ENCODE measurements around the gene MCOLN3. TPM values are rescaled to one million over a fixed set of nuclear protein-coding genes. Genes with fewer than 3 reads are reported as not detected.

Gene MCOLN3
- total RNA-seq, 4 donors from 2014 or later = 0.52 to 3.2 (median 1.6) TPM

GRCh38 chr1:85061711-85062424, 13.6 kb upstream of the MCOLN3 start:
- H3K9me3 ChIP-seq = no peaks in the 10 kb centered on the region
- peaks cover 0 to 14% (median 0%) of the 10 kb centered on the region in 3 donors for H3K4me1 ChIP-seq
- peak overlapping the region in 3 of 4 donors; percentile 48 to 78 (median 67) for H3K27ac ChIP-seq
- no peaks in the 10 kb centered on the region for H3K36me3 ChIP-seq
- WGBS, 2 donors (ENCODE audit: low coverage in 1 of 2) = 4 to 5% methylated on average over 16 to 17 of the region's 25 CpGs
- ATAC-seq = peak; percentile 100
- peak overlapping the region; percentile 42 to 54 for H3K4me3 ChIP-seq
- TF ChIP-seq POLR2AphosphoS5 (IDR thresholded peaks at IDR 0.05) = peak; percentile 9
- TF ChIP-seq POLR2A (IDR thresholded peaks at IDR 0.05) = no peak
- no peak for TF ChIP-seq EP300 (IDR thresholded peaks at IDR 0.05)
- H3K27me3 ChIP-seq = no peaks in the 10 kb centered on the region

GRCh38 chr1:85060038-85060437, 11.7 kb upstream of the MCOLN3 start:
- H3K9me3 ChIP-seq = no peaks in the 10 kb centered on the region
- no peak for ATAC-seq
- no peak overlapping the region for H3K27ac ChIP-seq
- peaks cover 0 to 14% (median 0%) of the 10 kb centered on the region in 3 donors for H3K4me1 ChIP-seq
- no peaks in the 10 kb centered on the region for H3K36me3 ChIP-seq
- 68 to 81% methylated on average over 2 of the region's 2 CpGs for WGBS, 2 donors (ENCODE audit: low coverage in 1 of 2)
- TF ChIP-seq EP300 (IDR thresholded peaks at IDR 0.05) (no peak), POLR2A (IDR thresholded peaks at IDR 0.05) (no peak), CTCF (IDR thresholded peaks at IDR 0.05) (no peak), POLR2AphosphoS5 (IDR thresholded peaks at IDR 0.05) (no peak)
- H3K4me3 ChIP-seq = no peak overlapping the region
- no peaks in the 10 kb centered on the region for H3K27me3 ChIP-seq

GRCh38 chr1:85059563-85059962, 11.3 kb upstream of the MCOLN3 start:
- no peak for ATAC-seq
- no peaks in the 10 kb centered on the region for H3K27me3 ChIP-seq
- H3K9me3 ChIP-seq = no peaks in the 10 kb centered on the region
- no peaks in the 10 kb centered on the region for H3K36me3 ChIP-seq
- 84 to 92% methylated on average over 2 of the region's 2 CpGs for WGBS, 2 donors (ENCODE audit: low coverage in 1 of 2)
- no peak for TF ChIP-seq EP300 (IDR thresholded peaks at IDR 0.05)
- no peak for TF ChIP-seq POLR2A (IDR thresholded peaks at IDR 0.05)
- TF ChIP-seq CTCF (IDR thresholded peaks at IDR 0.05) = no peak
- TF ChIP-seq POLR2AphosphoS5 (IDR thresholded peaks at IDR 0.05) = no peak
- H3K4me3 ChIP-seq = no peak overlapping the region
- no peak overlapping the region for H3K27ac ChIP-seq
- peaks cover 0 to 14% (median 0%) of the 10 kb centered on the region in 3 donors for H3K4me1 ChIP-seq

- peaks cover 0 to 14% (median 0%) of the 10 kb centered on the region in 3 donors for H3K4me1 ChIP-seq
- no peak overlapping the region for H3K27ac ChIP-seq
- H3K4me3 ChIP-seq = no peak overlapping the region
- no peak for ATAC-seq
- H3K27me3 ChIP-seq = no peaks in the 10 kb centered on the region
- H3K36me3 ChIP-seq = no peaks in the 10 kb centered on the region
- H3K9me3 ChIP-seq = no peaks in the 10 kb centered on the region
- WGBS, 2 donors (ENCODE audit: low coverage in 1 of 2) = 46 to 47% methylated on average over 1 of the region's 1 CpG
- TF ChIP-seq POLR2A (IDR thresholded peaks at IDR 0.05) (no peak), CTCF (IDR thresholded peaks at IDR 0.05) (no peak), EP300 (IDR thresholded peaks at IDR 0.05) (no peak)
Measured at GRCh38 chr1:85058786-85059185, 10.5 kb upstream of the MCOLN3 start.

- Histone ChIP-seq H3K9me3 (no peaks in the 10 kb centered on the region), H3K27me3 (no peaks in the 10 kb centered on the region), H3K36me3 (no peaks in the 10 kb centered on the region), H3K4me1 (peaks cover 0 to 14% (median 0%) of the 10 kb centered on the region in 3 donors), H3K4me3 (no peak overlapping the region), H3K27ac (no peak overlapping the region)
- 56% methylated on average over 1 of the region's 1 CpG; no CpG with 5 or more reads in 1 of the 2 donors for WGBS, 2 donors (ENCODE audit: low coverage in 1 of 2)
- TF ChIP-seq CTCF (IDR thresholded peaks at IDR 0.05) = no peak
- no peak for TF ChIP-seq POLR2A (IDR thresholded peaks at IDR 0.05)
- no peak for TF ChIP-seq EP300 (IDR thresholded peaks at IDR 0.05)
- TF ChIP-seq POLR2AphosphoS5 (IDR thresholded peaks at IDR 0.05) = no peak
- no peak for ATAC-seq
Measured at GRCh38 chr1:85058311-85058710, 10.0 kb upstream of the MCOLN3 start.

Measured in gastroesophageal sphincter (tissue), 4 donors.